Keratinocyte (primary cell): Measurements from ENCODE around the gene SMIM38. TPM values are rescaled to one million over a fixed set of nuclear protein-coding genes. Genes with fewer than 3 reads are reported as not detected.

Experiments used
- DNase-seq: peaks from one replicate; pipeline ENCODE4 v3.0.0-alpha.2; 2011; ENCODE audit warnings: low read depth, missing footprints, low spot score
- FAIRE-seq: peaks from 2 replicates; lab custom pipeline; 2011; peaks lifted over from hg19 to GRCh38; lab: Jason Lieb, UNC
- H2AFZ ChIP-seq: 2 replicates; pipeline ENCODE4 v1.6.0; 2012; ENCODE audit warnings: low read length, control low read depth, inconsistent platforms; ENCODE audit not compliant: control insufficient read depth
- H3K27ac ChIP-seq: 2 replicates; pipeline ENCODE4 v1.5.1; 2011; ENCODE audit warnings: low read length; ENCODE audit not compliant: control insufficient read depth, insufficient read depth
- H3K27me3 ChIP-seq: 3 replicates; pipeline ENCODE4 v1.6.0; 2011; ENCODE audit warnings: low read length; ENCODE audit not compliant: control insufficient read depth, insufficient read depth; ENCODE audit errors: extremely low read depth
- H3K36me3 ChIP-seq, 2 experiments: 2 replicates in 1 of 2; 3 replicates in 1 of 2; pipeline ENCODE4 v1.5.1; 2011; ENCODE audit warnings: low read length in 2 of 2, mild to moderate bottlenecking in 1 of 2; ENCODE audit not compliant: control insufficient read depth in 2 of 2, insufficient read depth in 2 of 2; ENCODE audit errors: extremely low read depth in 1 of 2
- H3K4me1 ChIP-seq: 3 replicates; pipeline ENCODE4 v1.5.1; 2011; ENCODE audit warnings: low read length; ENCODE audit not compliant: control insufficient read depth, insufficient read depth; ENCODE audit errors: extremely low read depth
- H3K4me2 ChIP-seq: 3 replicates; pipeline ENCODE4 v1.6.0; 2011; ENCODE audit warnings: low read depth, low read length; ENCODE audit not compliant: control insufficient read depth, insufficient read depth; ENCODE audit errors: extremely low read depth
- H3K4me3 ChIP-seq, 3 experiments: fragments of 200-600 bp in 1 of 3; sonication (generic) in 1 of 3; 2 replicates in 2 of 3; 3 replicates in 1 of 3; pipeline ENCODE4 v1.5.1; 2011 to 2016; ENCODE audit warnings: low read length in 3 of 3, mild to moderate bottlenecking in 3 of 3, control low read depth in 2 of 3, inconsistent platforms in 1 of 3, low read depth in 1 of 3, mixed read lengths in 1 of 3, mixed run types in 1 of 3, moderate library complexity in 1 of 3; ENCODE audit not compliant: control insufficient read depth in 2 of 3, insufficient read depth in 2 of 3; ENCODE audit errors: extremely low read depth in 1 of 3
- H3K79me2 ChIP-seq: 2 replicates; pipeline ENCODE4 v1.6.0; 2012; ENCODE audit warnings: low read length; ENCODE audit not compliant: control insufficient read depth, insufficient read depth
- H3K9ac ChIP-seq: 3 replicates; pipeline ENCODE4 v1.6.0; 2011; ENCODE audit warnings: low read length; ENCODE audit not compliant: control insufficient read depth, insufficient read depth; ENCODE audit errors: extremely low read depth
- H3K9me1 ChIP-seq: 3 replicates; pipeline ENCODE4 v1.6.0; 2011; ENCODE audit warnings: low read length; ENCODE audit not compliant: control insufficient read depth, insufficient read depth; ENCODE audit errors: extremely low read depth
- H3K9me3 ChIP-seq: 2 replicates; pipeline ENCODE4 v1.5.1; 2012; ENCODE audit warnings: low read depth, low read length; ENCODE audit not compliant: control insufficient read depth
- H4K20me1 ChIP-seq: 3 replicates; pipeline ENCODE4 v1.6.0; 2011; ENCODE audit warnings: low read length; ENCODE audit not compliant: control insufficient read depth, insufficient read depth; ENCODE audit errors: extremely low read depth
- CTCF ChIP-seq, 3 experiments: IDR thresholded peaks in 1 of 3; conservative IDR thresholded peaks in 1 of 3; optimal IDR thresholded peaks in 1 of 3; 2 replicates in 2 of 3; 3 replicates in 1 of 3; pipeline versions ENCODE3 to v1.5.1; 2011; ENCODE audit warnings: low read length in 3 of 3, mild to moderate bottlenecking in 3 of 3, moderate library complexity in 2 of 3, control low read depth in 1 of 3, inconsistent platforms in 1 of 3; ENCODE audit not compliant: insufficient read depth in 2 of 3; ENCODE audit errors: extremely low read depth in 1 of 3
- EZH2 ChIP-seq: IDR thresholded peaks from one replicate; pipeline ENCODE4 v1.6.1; 2012; ENCODE audit warnings: inconsistent platforms, mild to moderate bottlenecking, low read length, moderate library complexity
- dilution Hi-C: fragments of 300-500 bp; cut with MboI; formaldehyde crosslinking; loops from one replicate; pipeline ENCODE4 v1.7.0; 2020; ENCODE audit warnings: low sequenced_read_pairs; ENCODE audit not compliant: extremely low pct_ligation_motif_present
- polyA plus RNA-seq, 5 experiments: library from polyadenylated mRNA; depleted of rRNA in 3 of 5; stranded (reverse) in 3 of 5; stranded (forward) in 1 of 5; unstranded in 1 of 5; fragments of >200 nt; gene quantifications; 1 replicate in 1 of 5; 2 replicates in 3 of 5; 3 replicates in 1 of 5; pipeline versions ENCODE4 v1.2.1 to v1.2.3, GENCODE V29; 2011 to 2012; ENCODE audit warnings: missing spikeins in 2 of 5, low read depth in 1 of 5, low replicate concordance in 1 of 5

Gene SMIM38
- polyA plus RNA-seq, 1 donor (not counting 4 experiments of a cell fraction or from before 2014, with no cell fraction given), result not detected

GRCh38 chr11:69134957-69135356, 20.8 kb upstream of the SMIM38 start:
- no peaks in the 10 kb centered on the region for H3K79me2 ChIP-seq
- no peak overlapping the region for H2AFZ ChIP-seq
- no peaks in the 10 kb centered on the region for H3K9me3 ChIP-seq
- TF ChIP-seq CTCF (optimal IDR thresholded peaks at IDR 0.05 in 1 of 3, IDR thresholded peaks at IDR 0.05 in 1 of 3, conservative IDR thresholded peaks at IDR 0.05 in 1 of 3; ENCODE audit: extremely low read depth in 1 of 3, insufficient read depth in 2 of 3, low read length in 3 of 3) (no peak), EZH2 (no peak)
- no peaks in the 10 kb centered on the region for H3K4me1 ChIP-seq
- no peak overlapping the region for H3K27ac ChIP-seq
- H3K36me3 ChIP-seq, result no peaks in the 10 kb centered on the region
- no peak for DNase-seq
- H4K20me1 ChIP-seq, result no peaks in the 10 kb centered on the region
- FAIRE-seq, result no peak
- no peak overlapping the region for H3K4me3 ChIP-seq
- no peaks in the 10 kb centered on the region for H3K9me1 ChIP-seq
- H3K27me3 ChIP-seq, result no peaks in the 10 kb centered on the region
- dilution Hi-C loops, result no loop called here
- H3K9ac ChIP-seq, result no peak overlapping the region
- H3K4me2 ChIP-seq, result no peak overlapping the region

DNA sequence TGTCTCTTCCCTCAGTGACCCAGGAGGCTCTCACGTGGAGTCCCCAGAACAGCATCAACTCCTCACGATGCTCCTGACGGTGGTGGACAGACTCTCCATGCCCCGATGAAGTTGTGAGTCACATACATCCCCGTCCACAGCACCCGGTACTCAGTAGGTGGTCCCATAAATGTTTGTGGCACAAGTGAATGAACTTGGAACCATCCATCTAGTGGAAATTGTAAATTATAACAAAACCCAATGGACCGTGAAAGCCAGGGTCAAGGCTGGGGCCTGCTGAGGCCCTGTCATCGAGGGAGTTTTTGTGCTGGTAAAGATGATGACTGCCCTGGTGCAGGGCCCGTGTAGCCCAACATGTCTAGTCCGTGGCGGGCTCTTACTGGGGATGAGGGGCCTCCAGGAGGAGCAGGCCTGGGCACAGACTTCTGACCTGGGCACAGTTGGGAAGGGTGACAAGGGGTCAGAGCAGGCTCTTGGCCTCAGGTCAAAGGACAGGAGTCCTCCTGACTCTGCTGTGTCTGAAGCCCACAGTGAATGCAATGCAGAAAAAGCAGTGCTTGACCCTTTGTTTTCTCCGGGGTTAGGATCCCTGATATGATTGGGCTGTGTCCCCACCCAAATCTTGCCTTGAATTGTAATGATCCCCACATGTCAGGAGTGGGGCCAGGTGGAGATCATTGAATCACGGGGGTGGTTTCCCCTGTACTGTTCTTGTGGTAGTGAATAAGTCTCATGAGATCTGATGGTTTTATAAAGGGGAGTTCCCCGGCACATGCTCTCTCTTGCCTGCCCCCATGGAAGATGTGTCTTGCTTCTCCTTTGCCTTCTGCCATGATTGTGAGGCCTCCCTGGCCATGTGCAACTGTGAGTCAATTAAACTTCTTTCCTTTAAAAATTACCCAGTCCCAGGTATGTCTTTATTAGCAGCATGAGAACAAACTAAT, 20.0 kb upstream of the SMIM38 start:
- no peak overlapping the region for H3K4me3 ChIP-seq
- TF ChIP-seq CTCF (optimal IDR thresholded peaks at IDR 0.05 in 1 of 3, IDR thresholded peaks at IDR 0.05 in 1 of 3, conservative IDR thresholded peaks at IDR 0.05 in 1 of 3; ENCODE audit: extremely low read depth in 1 of 3, insufficient read depth in 2 of 3, low read length in 3 of 3) (no peak), EZH2 (no peak)
- H3K79me2 ChIP-seq, result no peaks in the 10 kb centered on the region
- no peak for FAIRE-seq
- H2AFZ ChIP-seq, result no peak overlapping the region
- no peaks in the 10 kb centered on the region for H3K9me1 ChIP-seq
- no peak overlapping the region for H3K27ac ChIP-seq
- no peak for DNase-seq
- no peak overlapping the region for H3K9ac ChIP-seq
- dilution Hi-C loops, result no loop called here
- H4K20me1 ChIP-seq, result no peaks in the 10 kb centered on the region
- peaks cover 2% of the 10 kb centered on the region for H3K4me1 ChIP-seq
- H3K36me3 ChIP-seq, result no peaks in the 10 kb centered on the region
- H3K9me3 ChIP-seq, result no peaks in the 10 kb centered on the region
- H3K27me3 ChIP-seq, result no peaks in the 10 kb centered on the region
- no peak overlapping the region for H3K4me2 ChIP-seq
